Lung (tissue), 12 donors: ENCODE data around the gene SKP1. TPM values are rescaled to one million over a fixed set of nuclear protein-coding genes. Genes with fewer than 3 reads are reported as not detected.
A peak's percentile ranks its signal among the peaks of the same experiment; 100 is the strongest.

Experiments used
- ATAC-seq: fragments of 200-7000 bp; cut with Tn5 transposase; one replicate; pipeline ENCODE4 v1.9.1; 2020; ENCODE audit warnings: moderate number of reproducible peaks; ENCODE audit not compliant: insufficient read depth, low FRiP score
- DNase-seq, 3 donors: peaks; one replicate each; pipeline ENCODE4 v3.0.0-alpha.2; 2013 to 2017
- H3K27ac ChIP-seq, 2 donors: one replicate each; pipeline ENCODE4 v1.5.1; 2013; ENCODE audit warnings: mild to moderate bottlenecking in 2 of 2, moderate library complexity in 2 of 2, control low read depth in 1 of 2, inconsistent platforms in 1 of 2, low read depth in 1 of 2, low read length in 1 of 2
- H3K27me3 ChIP-seq, 3 donors: one replicate each; pipeline ENCODE4 v1.5.1; 2013; ENCODE audit warnings: low read length in 2 of 3; ENCODE audit not compliant: control insufficient read depth in 3 of 3, insufficient read depth in 3 of 3
- H3K36me3 ChIP-seq, 4 donors: one replicate each; pipeline ENCODE4 v1.5.1; 2013; ENCODE audit warnings: low read length in 4 of 4, mild to moderate bottlenecking in 1 of 4, moderate library complexity in 1 of 4; ENCODE audit not compliant: control insufficient read depth in 4 of 4, insufficient read depth in 4 of 4
- H3K4me1 ChIP-seq, 5 donors: one replicate each; pipeline ENCODE4 v1.5.1; 2013; ENCODE audit warnings: low read length in 5 of 5, mild to moderate bottlenecking in 2 of 5, moderate library complexity in 1 of 5; ENCODE audit not compliant: control insufficient read depth in 5 of 5, insufficient read depth in 5 of 5
- H3K4me3 ChIP-seq: one replicate; pipeline ENCODE4 v1.5.1; 2013; ENCODE audit warnings: mild to moderate bottlenecking, control low read depth, moderate library complexity
- H3K9ac ChIP-seq, 2 donors: one replicate each; pipeline ENCODE4 v1.5.1; 2013; ENCODE audit warnings: low read length in 2 of 2, control low read depth in 1 of 2; ENCODE audit not compliant: insufficient read depth in 1 of 2
- H3K9me3 ChIP-seq, 4 donors: one replicate each; pipeline ENCODE4 v1.5.1; 2013; ENCODE audit warnings: low read length in 3 of 4, mild to moderate bottlenecking in 1 of 4, moderate library complexity in 1 of 4; ENCODE audit not compliant: control insufficient read depth in 4 of 4, insufficient read depth in 3 of 4
- CTCF ChIP-seq: IDR thresholded peaks from 2 replicates; pipeline ENCODE4 v1.5.1; 2012; ENCODE audit warnings: mild to moderate bottlenecking; ENCODE audit errors: control extremely low read depth, extremely low read depth
- WGBS, 2 donors: extraction: QIAGEN DNeasy Blood & Tissue Kit; methylation state at CpG; one replicate each; pipeline ENCODE4 v1.1.7; 2013; 5-methylcytosine and 5-hydroxymethylcytosine counted together
- polyA plus RNA-seq, 2 donors: library from polyadenylated mRNA; stranded (reverse); fragments of 200-250 nt; gene quantifications; one replicate each; pipeline ENCODE4 v1.2.1, GENCODE V29; 2013
- total RNA-seq, 2 donors: library from RNA; depleted of rRNA in 1 of 2; stranded (reverse); fragments of >200 nt in 1 of 2; gene quantifications; one replicate each; pipeline ENCODE4 v1.2.1, GENCODE V29; 2014 to 2021
- donor health status: control.
- donor health status: control.
- donor health status: Bipolar disorder and iron deficiency.
- donor health status: healthy.
- donor health status: DM: yes; HTN: yes; CAD: no.

The SKP1 gene
- total and polyA plus RNA-seq, 4 donors, result 149 to 551 (median 283) TPM

DNA sequence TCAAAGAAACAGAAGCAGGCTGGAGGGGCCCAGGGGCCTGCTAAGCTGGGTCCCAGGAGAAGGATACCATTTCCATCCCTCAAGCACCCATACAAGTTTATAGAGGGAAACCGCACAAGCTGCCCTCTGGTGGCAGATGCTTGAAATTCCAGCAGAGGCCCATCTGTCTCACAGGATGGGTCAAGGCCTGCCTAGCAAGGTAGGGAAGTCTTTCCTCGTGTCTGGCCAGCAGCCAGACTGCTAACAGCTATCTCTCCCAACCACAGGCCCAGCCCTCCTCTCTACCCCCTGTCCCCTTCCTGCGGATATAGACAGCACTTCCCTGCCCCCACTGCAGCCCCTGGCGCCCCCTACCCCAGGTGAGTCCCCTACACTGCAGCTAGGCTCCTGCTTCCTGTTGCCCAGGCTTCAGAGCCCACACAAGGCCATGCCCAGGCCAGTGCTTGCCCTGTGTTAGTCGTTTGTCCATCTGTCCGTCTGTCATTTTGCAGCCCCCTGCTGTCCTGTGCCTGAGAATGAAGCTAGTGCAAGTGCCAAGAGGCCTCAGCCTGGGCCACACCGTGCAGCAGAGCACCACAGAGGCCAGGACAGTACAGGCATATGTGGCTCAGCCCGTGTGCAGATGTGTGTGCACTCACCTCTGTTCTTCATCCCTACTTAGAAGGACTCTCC, 36.1 kb downstream of the SKP1 start:
- WGBS, 2 donors, result 28 to 32% methylated on average over 8 of the region's 8 CpGs
- peak; percentile 30 for ATAC-seq
- DNase-seq, result peak; percentile 59 to 64 (median 62)
- Histone ChIP-seq H3K9ac (no peak overlapping the region), H3K27me3 (no peaks in the 10 kb centered on the region), H3K4me3 (no peak overlapping the region), H3K36me3 (peaks cover 0 to 53% (median 30%) of the 10 kb centered on the region in 4 donors), H3K27ac (no peak overlapping the region), H3K4me1 (peaks cover 0 to 9% (median 0%) of the 10 kb centered on the region in 5 donors), H3K9me3 (no peaks in the 10 kb centered on the region)
- peak; percentile 50 for TF ChIP-seq CTCF

- Histone ChIP-seq H3K36me3 (peaks cover 0 to 47% (median 23%) of the 10 kb centered on the region in 4 donors), H3K9ac (no peak overlapping the region), H3K4me1 (peaks cover 0 to 9% (median 0%) of the 10 kb centered on the region in 5 donors), H3K4me3 (no peak overlapping the region), H3K9me3 (no peaks in the 10 kb centered on the region), H3K27me3 (no peaks in the 10 kb centered on the region), H3K27ac (no peak overlapping the region)
- ATAC-seq (no peak), DNase-seq (no peak)
- WGBS, 2 donors, result 92% methylated on average over 8 of the region's 8 CpGs
- no peak for TF ChIP-seq CTCF
Measured at GRCh38 chr5:134139891-134140469, 36.8 kb downstream of the SKP1 start.

DNA sequence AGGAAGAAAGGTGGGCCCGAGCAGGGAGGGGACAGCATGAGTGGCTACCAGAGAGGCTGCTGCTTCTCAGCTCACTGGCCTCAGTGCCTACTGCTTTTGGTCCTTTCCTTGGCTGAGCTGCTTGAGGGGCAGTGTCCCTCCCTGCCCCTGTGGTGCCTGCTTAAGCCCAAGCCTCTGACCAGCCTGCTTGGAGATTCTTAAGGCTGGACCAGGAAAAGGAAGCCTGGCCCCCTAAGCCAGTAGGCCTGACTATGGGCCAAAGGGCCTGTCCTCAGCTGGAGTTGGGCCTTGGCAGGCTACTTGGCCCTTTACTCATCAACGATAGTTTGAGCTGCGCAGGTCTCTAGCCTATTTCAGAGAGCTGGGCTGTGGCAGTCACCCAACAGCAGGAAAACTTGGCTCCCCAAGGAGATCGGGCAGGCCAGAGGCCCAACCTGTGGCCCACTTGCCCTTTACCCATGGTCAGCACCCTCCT, 37.3 kb downstream of the SKP1 start:
- 91 to 94% methylated on average over 4 of the region's 4 CpGs for WGBS, 2 donors
- Histone ChIP-seq H3K4me1 (peaks cover 0 to 9% (median 0%) of the 10 kb centered on the region in 5 donors), H3K9ac (no peak overlapping the region), H3K36me3 (peaks cover 0 to 42% (median 24%) of the 10 kb centered on the region in 4 donors), H3K27ac (no peak overlapping the region), H3K4me3 (no peak overlapping the region), H3K9me3 (no peaks in the 10 kb centered on the region), H3K27me3 (no peaks in the 10 kb centered on the region)
- no peak for ATAC-seq
- TF ChIP-seq CTCF, result no peak
- no peak for DNase-seq
